HEK293 (cell line): Measurements from ENCODE around the gene KLRG1.

Experiments used
- HOXA7 ChIP-seq: sonication (generic); formaldehyde crosslinking; IDR thresholded peaks from 2 replicates; pipeline ENCODE4 v1.8.1; 2022; ENCODE audit warnings: missing genetic modification reagents, borderline replicate concordance
- IKZF3 ChIP-seq: fragments of 450-650 bp; IDR thresholded peaks from 2 replicates; pipeline ENCODE4 v1.5.0; 2018; ENCODE audit warnings: missing biosample characterization, mild to moderate bottlenecking, missing genetic modification characterization, moderate library complexity
- TCF7L2 ChIP-seq: IDR thresholded peaks from 2 replicates; pipeline ENCODE4 v1.6.1; 2011; ENCODE audit warnings: low read depth, mild to moderate bottlenecking, inconsistent platforms, low read length, moderate library complexity, borderline replicate concordance
- ZBTB44 ChIP-seq: fragments of 450-650 bp; IDR thresholded peaks from 2 replicates; pipeline ENCODE4 v1.5.1; 2018; ENCODE audit warnings: missing biosample characterization, mild to moderate bottlenecking, missing genetic modification characterization
- ZBTB8A ChIP-seq: fragments of 450-650 bp; formaldehyde crosslinking; IDR thresholded peaks from 2 replicates; pipeline ENCODE4 v1.5.1; 2016; ENCODE audit warnings: missing biosample characterization, missing genetic modification characterization
- ZFP3 ChIP-seq: fragments of 450-650 bp; formaldehyde crosslinking; IDR thresholded peaks from 2 replicates; pipeline ENCODE4 v1.5.1; 2016; ENCODE audit warnings: low read depth, missing biosample characterization, missing genetic modification characterization
- ZNF174 ChIP-seq: fragments of 450-650 bp; formaldehyde crosslinking; IDR thresholded peaks from 2 replicates; pipeline ENCODE4 v1.5.0; 2017; ENCODE audit warnings: missing biosample characterization, mild to moderate bottlenecking, missing genetic modification characterization
- ZNF175 ChIP-seq: fragments of 450-650 bp; formaldehyde crosslinking; IDR thresholded peaks from 2 replicates; pipeline ENCODE4 v1.5.1; 2016; ENCODE audit warnings: missing biosample characterization, missing genetic modification characterization
- ZNF266 ChIP-seq: fragments of 450-650 bp; formaldehyde crosslinking; IDR thresholded peaks from 2 replicates; pipeline ENCODE4 v1.5.1; 2016; ENCODE audit warnings: missing biosample characterization, missing genetic modification characterization, low read depth
- ZNF362 ChIP-seq: fragments of 450-650 bp; formaldehyde crosslinking; IDR thresholded peaks from 2 replicates; pipeline ENCODE4 v1.5.1; 2016; ENCODE audit warnings: missing biosample characterization, missing genetic modification characterization
- TF ChIP-seq, protein P1 (sequence below): fragments of 450-650 bp; formaldehyde crosslinking; IDR thresholded peaks from 2 replicates; pipeline ENCODE4 v1.5.1; 2016; ENCODE audit warnings: missing biosample characterization, missing genetic modification characterization
- TF ChIP-seq, protein P2 (sequence below): fragments of 450-650 bp; formaldehyde crosslinking; conservative IDR thresholded peaks from 2 replicates; pipeline ENCODE4 v1.5.1; 2016; ENCODE audit warnings: low read depth, missing biosample characterization, missing genetic modification characterization

DNA sequence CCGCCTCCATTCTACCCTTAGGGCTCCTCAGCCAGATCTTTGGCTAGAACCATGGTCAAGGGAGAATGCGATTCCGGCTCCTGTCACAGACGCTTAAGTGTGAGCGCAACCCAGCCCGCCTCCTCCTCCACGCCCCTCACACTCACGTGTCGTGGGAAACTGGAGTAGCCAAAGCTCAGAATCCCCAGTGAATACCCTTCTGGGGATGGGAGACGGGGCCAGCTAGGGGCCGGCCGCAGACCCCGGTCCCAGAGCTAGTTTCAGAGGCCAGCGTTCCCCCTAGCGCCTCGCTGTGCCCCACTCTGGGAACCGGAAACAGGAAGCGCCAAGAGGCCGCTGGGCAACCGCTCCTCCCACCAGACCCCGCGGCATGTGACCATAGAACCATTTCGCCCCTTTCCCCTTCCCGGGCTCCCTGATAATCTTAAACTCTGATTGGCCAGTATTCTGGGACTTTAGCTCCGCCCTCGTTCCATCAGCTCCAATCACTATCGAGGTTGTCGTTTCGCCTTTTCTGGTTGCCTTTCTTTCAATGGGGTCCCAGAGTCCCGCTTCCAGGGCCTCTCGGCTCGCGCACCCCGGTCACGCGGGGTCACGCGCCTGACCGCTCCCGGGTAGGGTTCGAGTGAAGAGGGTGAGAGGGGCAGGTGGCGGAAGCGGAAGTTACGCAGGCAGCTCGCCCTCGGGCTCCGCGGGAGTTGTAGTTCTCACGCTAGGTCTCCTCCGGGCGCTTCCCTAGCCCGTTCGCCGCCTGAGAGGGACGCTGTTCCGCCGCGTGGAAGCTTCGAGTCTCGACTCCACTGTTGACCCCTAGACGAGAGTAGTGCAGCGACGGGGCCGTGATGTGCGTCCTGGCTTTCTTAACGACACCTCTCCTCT, 39.8 kb upstream of the KLRG1 start, which contains the start of gene M6PR:
- TF ChIP-seq, protein P1, sequence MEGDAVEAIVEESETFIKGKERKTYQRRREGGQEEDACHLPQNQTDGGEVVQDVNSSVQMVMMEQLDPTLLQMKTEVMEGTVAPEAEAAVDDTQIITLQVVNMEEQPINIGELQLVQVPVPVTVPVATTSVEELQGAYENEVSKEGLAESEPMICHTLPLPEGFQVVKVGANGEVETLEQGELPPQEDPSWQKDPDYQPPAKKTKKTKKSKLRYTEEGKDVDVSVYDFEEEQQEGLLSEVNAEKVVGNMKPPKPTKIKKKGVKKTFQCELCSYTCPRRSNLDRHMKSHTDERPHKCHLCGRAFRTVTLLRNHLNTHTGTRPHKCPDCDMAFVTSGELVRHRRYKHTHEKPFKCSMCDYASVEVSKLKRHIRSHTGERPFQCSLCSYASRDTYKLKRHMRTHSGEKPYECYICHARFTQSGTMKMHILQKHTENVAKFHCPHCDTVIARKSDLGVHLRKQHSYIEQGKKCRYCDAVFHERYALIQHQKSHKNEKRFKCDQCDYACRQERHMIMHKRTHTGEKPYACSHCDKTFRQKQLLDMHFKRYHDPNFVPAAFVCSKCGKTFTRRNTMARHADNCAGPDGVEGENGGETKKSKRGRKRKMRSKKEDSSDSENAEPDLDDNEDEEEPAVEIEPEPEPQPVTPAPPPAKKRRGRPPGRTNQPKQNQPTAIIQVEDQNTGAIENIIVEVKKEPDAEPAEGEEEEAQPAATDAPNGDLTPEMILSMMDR = peak; percentile 96
- TF ChIP-seq ZBTB8A (peak; percentile 83), ZNF266 (tag by site-specific recombination) (no peak), TCF7L2 (no peak), ZFP3 (tag by site-specific recombination) (no peak), HOXA7 (no peak), ZBTB44 (tag by site-specific recombination) (no peak), IKZF3 (peak; percentile 17), ZNF362 (tag by site-specific recombination) (no peak), ZNF175 (tag by site-specific recombination) (no peak), ZNF174 (tag by site-specific recombination) (no peak)
- TF ChIP-seq, protein P2, sequence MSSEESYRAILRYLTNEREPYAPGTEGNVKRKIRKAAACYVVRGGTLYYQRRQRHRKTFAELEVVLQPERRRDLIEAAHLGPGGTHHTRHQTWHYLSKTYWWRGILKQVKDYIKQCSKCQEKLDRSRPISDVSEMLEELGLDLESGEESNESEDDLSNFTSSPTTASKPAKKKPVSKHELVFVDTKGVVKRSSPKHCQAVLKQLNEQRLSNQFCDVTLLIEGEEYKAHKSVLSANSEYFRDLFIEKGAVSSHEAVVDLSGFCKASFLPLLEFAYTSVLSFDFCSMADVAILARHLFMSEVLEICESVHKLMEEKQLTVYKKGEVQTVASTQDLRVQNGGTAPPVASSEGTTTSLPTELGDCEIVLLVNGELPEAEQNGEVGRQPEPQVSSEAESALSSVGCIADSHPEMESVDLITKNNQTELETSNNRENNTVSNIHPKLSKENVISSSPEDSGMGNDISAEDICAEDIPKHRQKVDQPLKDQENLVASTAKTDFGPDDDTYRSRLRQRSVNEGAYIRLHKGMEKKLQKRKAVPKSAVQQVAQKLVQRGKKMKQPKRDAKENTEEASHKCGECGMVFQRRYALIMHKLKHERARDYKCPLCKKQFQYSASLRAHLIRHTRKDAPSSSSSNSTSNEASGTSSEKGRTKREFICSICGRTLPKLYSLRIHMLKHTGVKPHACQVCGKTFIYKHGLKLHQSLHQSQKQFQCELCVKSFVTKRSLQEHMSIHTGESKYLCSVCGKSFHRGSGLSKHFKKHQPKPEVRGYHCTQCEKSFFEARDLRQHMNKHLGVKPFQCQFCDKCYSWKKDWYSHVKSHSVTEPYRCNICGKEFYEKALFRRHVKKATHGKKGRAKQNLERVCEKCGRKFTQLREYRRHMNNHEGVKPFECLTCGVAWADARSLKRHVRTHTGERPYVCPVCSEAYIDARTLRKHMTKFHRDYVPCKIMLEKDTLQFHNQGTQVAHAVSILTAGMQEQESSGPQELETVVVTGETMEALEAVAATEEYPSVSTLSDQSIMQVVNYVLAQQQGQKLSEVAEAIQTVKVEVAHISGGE (tag by site-specific recombination) = peak; percentile 90
